ENCODE data around the gene IPP.

IPP gene

DNA sequence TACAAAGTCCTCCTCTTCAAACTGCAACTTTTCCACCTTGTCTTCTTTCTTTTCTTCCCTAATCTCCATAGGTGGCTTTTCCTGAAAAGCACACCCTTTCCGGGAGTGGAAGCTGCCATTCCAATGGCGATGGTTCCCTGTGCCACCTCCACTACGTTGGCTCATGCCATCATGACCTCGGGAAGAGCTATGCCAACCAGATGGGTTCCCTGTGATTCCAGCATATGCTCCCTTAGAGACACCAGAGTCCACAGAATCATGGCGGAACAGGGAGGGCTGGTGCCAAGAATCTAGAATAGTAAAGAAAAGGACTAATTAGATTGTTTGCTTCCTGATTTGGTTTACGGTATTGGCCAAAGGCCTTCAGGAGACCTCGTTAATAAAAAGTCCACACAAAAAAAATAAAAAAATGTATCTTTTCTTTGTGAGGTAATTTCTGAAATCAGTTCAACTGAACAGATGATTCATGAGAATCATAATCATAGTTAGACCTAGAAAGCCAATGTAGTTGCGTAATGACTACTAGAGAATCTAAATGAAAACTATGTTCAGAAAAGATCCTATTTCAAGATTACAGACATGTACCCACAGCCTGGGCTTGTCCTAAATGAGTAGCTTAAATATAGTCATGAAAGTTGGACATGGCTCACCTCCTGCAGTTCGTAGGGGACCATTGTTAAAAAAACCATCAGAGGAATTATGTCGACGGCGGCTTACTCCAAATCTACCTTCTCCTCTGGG lies 95.7 kb downstream of the IPP start:
- TF ChIP-seq TAF1 (IDR thresholded peaks at IDR 0.05; ENCODE audit: borderline replicate concordance, insufficient read depth, low read length): no peak
- no peak for TF ChIP-seq FOXP2 (optimal IDR thresholded peaks at IDR 0.05; ENCODE audit: borderline replicate concordance, extremely low read depth, extremely low read length, insufficient read depth)
- TF ChIP-seq, protein P1, sequence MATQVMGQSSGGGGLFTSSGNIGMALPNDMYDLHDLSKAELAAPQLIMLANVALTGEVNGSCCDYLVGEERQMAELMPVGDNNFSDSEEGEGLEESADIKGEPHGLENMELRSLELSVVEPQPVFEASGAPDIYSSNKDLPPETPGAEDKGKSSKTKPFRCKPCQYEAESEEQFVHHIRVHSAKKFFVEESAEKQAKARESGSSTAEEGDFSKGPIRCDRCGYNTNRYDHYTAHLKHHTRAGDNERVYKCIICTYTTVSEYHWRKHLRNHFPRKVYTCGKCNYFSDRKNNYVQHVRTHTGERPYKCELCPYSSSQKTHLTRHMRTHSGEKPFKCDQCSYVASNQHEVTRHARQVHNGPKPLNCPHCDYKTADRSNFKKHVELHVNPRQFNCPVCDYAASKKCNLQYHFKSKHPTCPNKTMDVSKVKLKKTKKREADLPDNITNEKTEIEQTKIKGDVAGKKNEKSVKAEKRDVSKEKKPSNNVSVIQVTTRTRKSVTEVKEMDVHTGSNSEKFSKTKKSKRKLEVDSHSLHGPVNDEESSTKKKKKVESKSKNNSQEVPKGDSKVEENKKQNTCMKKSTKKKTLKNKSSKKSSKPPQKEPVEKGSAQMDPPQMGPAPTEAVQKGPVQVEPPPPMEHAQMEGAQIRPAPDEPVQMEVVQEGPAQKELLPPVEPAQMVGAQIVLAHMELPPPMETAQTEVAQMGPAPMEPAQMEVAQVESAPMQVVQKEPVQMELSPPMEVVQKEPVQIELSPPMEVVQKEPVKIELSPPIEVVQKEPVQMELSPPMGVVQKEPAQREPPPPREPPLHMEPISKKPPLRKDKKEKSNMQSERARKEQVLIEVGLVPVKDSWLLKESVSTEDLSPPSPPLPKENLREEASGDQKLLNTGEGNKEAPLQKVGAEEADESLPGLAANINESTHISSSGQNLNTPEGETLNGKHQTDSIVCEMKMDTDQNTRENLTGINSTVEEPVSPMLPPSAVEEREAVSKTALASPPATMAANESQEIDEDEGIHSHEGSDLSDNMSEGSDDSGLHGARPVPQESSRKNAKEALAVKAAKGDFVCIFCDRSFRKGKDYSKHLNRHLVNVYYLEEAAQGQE (IDR thresholded peaks at IDR 0.05; ENCODE audit: insufficient read depth in 1 of 2, low read depth in 2 of 2, low read length in 2 of 2): no peak
- no peak for TF ChIP-seq POLR2AphosphoS5 (IDR thresholded peaks at IDR 0.05; ENCODE audit: low read depth, low read length)
- TF ChIP-seq SIN3A (IDR thresholded peaks at IDR 0.05; ENCODE audit: borderline replicate concordance, insufficient read depth, low read length): no peak
